GM18867 (cell line): ENCODE data around the gene RNF215.

ENCODE experiments used
- ATAC-seq: cut with Tn5 transposase; IDR thresholded peaks from one replicate; pipeline ENCODE4 v1.9.1; 2021; ENCODE audit warnings: mild to moderate bottlenecking, moderate library complexity; ENCODE audit not compliant: unreplicated experiment

Gene RNF215

GRCh38 chr22:30334646-30335045 is 52.6 kb downstream of the RNF215 start:
- ATAC-seq: no peak

DNA sequence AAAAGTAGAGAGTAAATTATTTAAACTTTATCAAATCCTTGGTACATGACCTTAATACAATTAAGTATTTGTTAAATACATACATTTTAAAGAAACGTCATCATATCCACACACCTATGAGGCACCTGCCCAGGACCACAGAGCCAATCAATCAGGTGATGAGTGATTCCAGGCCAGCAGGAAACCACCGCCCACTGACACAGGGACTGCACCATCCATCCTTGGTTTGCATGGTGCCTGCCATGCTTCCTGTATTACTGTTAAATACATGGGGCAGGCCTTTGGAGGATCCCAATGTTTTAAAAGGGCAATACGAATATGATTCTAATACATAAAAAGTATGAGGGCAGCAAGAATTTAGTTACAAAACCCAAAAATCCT is 53.5 kb downstream of the RNF215 start:
- ATAC-seq: no peak

DNA sequence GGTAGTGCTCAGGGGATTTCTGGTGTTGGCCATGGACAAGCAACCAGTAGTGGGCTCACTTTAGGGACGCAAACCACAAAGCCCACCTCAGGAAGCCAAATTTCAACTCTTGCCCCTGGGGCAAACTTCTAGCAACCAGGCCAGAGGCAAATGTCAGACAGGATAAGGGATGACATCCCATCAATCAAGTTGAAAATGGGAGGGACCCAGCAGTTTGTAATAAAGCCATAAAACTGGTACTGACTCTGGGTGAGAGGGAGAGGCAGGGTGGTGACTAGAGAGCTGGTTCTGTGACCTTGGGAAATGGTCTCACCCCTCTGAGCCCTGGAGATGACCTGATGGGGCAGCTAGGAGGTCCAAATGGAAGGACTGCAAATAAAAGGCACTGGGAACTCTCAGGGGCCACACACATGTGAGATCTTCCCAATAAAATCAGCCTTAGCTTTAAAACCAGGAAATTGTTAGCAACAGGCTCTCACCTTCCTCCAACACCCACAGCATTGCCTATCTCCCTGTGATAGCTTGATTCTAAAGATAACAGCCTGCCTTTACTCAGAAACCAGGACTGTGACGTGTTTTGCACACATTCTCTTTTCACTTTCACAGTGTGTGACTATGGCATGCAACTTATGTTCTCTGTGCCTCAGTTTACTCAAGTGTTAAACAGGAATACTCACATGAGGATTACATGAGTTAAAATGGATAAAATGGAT is 54.1 kb downstream of the RNF215 start:
- no peak for ATAC-seq

GRCh38 chr22:30332551-30332950 is 54.7 kb downstream of the RNF215 start:
- ATAC-seq: no peak
